ENCODE data around the gene PLCB4.
A peak's percentile ranks its signal among the peaks of the same experiment; 100 is the strongest.

PLCB4 gene

GRCh38 chr20:9401371-9401770 is 332.5 kb downstream of the PLCB4 start:
- Histone ChIP-seq H3K4me3 (ENCODE audit: low read depth, low read length) (no peak overlapping the region), H2BK5ac (ENCODE audit: low read depth, low read length, poor library complexity) (no peak overlapping the region), H2AFZ (ENCODE audit: insufficient read depth, low read length, poor library complexity) (no peak overlapping the region), H2BK12ac (ENCODE audit: low read length) (no peak overlapping the region), H3K4ac (ENCODE audit: low read depth, low read length) (no peak overlapping the region), H3K79me1 (ENCODE audit: low read length) (no peaks in the 10 kb centered on the region), H3K14ac (ENCODE audit: low read length) (no peak overlapping the region), H2AK5ac (ENCODE audit: low read length) (no peak overlapping the region), H2BK120ac (ENCODE audit: insufficient read depth, low read length, poor library complexity) (no peak overlapping the region), H4K91ac (ENCODE audit: low read depth, low read length) (no peak overlapping the region), H3K18ac (ENCODE audit: low read length) (no peak overlapping the region), H4K12ac (ENCODE audit: low read depth, low read length) (no peak overlapping the region), H3K36me3 (ENCODE audit: control insufficient read depth in 1 of 2, insufficient read depth in 2 of 2, low read length in 2 of 2) (no peaks in the 10 kb centered on the region), H3K9ac (ENCODE audit: low read length) (no peak overlapping the region), H3K27me3 (ENCODE audit: insufficient read depth, low read length) (no peaks in the 10 kb centered on the region), H3K27ac (ENCODE audit: low read depth, low read length) (no peak overlapping the region), H3K23ac (ENCODE audit: low read length) (no peak overlapping the region), H3K4me2 (ENCODE audit: low read length) (no peak overlapping the region), H4K8ac (ENCODE audit: low read depth, low read length) (no peak overlapping the region), H3K4me1 (ENCODE audit: control insufficient read depth in 1 of 2, insufficient read depth in 2 of 2, low read length in 2 of 2) (no peaks in the 10 kb centered on the region), H3K9me3 (ENCODE audit: insufficient read depth, low read depth, low read length) (no peaks in the 10 kb centered on the region), H3K79me2 (ENCODE audit: control insufficient read depth, insufficient read depth, low read length, poor library complexity) (no peaks in the 10 kb centered on the region)
- peak in 1 of 2 donors; percentile 30 for DNase-seq
- WGBS (ENCODE audit: extremely low coverage, insufficient coverage, insufficient read length) = no CpG with 5 or more reads among the region's 3 CpGs

GRCh38 chr20:9402141-9402540 is 333.3 kb downstream of the PLCB4 start:
- no peak overlapping the region for H4K8ac ChIP-seq (ENCODE audit: low read depth, low read length)
- H3K36me3 ChIP-seq (ENCODE audit: control insufficient read depth in 1 of 2, insufficient read depth in 2 of 2, low read length in 2 of 2) = no peaks in the 10 kb centered on the region
- no peak overlapping the region for H2BK5ac ChIP-seq (ENCODE audit: low read depth, low read length, poor library complexity)
- H3K4me2 ChIP-seq (ENCODE audit: low read length) = no peak overlapping the region
- H3K9me3 ChIP-seq (ENCODE audit: insufficient read depth, low read depth, low read length) = no peaks in the 10 kb centered on the region
- H3K27me3 ChIP-seq (ENCODE audit: insufficient read depth, low read length) = no peaks in the 10 kb centered on the region
- no CpG with 5 or more reads among the region's 6 CpGs for WGBS (ENCODE audit: extremely low coverage, insufficient coverage, insufficient read length)
- H3K14ac ChIP-seq (ENCODE audit: low read length) = no peak overlapping the region
- H4K91ac ChIP-seq (ENCODE audit: low read depth, low read length) = no peak overlapping the region
- H2AFZ ChIP-seq (ENCODE audit: insufficient read depth, low read length, poor library complexity) = no peak overlapping the region
- no peak overlapping the region for H3K4me3 ChIP-seq (ENCODE audit: low read depth, low read length)
- H3K79me1 ChIP-seq (ENCODE audit: low read length) = no peaks in the 10 kb centered on the region
- no peaks in the 10 kb centered on the region for H3K79me2 ChIP-seq (ENCODE audit: control insufficient read depth, insufficient read depth, low read length, poor library complexity)
- no peak overlapping the region for H3K4ac ChIP-seq (ENCODE audit: low read depth, low read length)
- no peak for DNase-seq
- no peak overlapping the region for H2BK12ac ChIP-seq (ENCODE audit: low read length)
- H3K27ac ChIP-seq (ENCODE audit: low read depth, low read length) = no peak overlapping the region
- H2AK5ac ChIP-seq (ENCODE audit: low read length) = no peak overlapping the region
- no peak overlapping the region for H4K12ac ChIP-seq (ENCODE audit: low read depth, low read length)
- no peak overlapping the region for H3K9ac ChIP-seq (ENCODE audit: low read length)
- no peak overlapping the region for H3K23ac ChIP-seq (ENCODE audit: low read length)
- no peak overlapping the region for H2BK120ac ChIP-seq (ENCODE audit: insufficient read depth, low read length, poor library complexity)
- no peaks in the 10 kb centered on the region for H3K4me1 ChIP-seq (ENCODE audit: control insufficient read depth in 1 of 2, insufficient read depth in 2 of 2, low read length in 2 of 2)
- no peak overlapping the region for H3K18ac ChIP-seq (ENCODE audit: low read length)

- H3K4me2 ChIP-seq (ENCODE audit: low read length) = no peak overlapping the region
- WGBS (ENCODE audit: extremely low coverage, insufficient coverage, insufficient read length) = no CpG with 5 or more reads among the region's 3 CpGs
Measured at GRCh38 chr20:9402546-9402945, 333.7 kb downstream of the PLCB4 start.

GRCh38 chr20:9403448-9403847 is 334.6 kb downstream of the PLCB4 start:
- Histone ChIP-seq H3K4me3 (ENCODE audit: low read depth, low read length) (no peak overlapping the region), H3K4ac (ENCODE audit: low read depth, low read length) (no peak overlapping the region), H2BK120ac (ENCODE audit: insufficient read depth, low read length, poor library complexity) (no peak overlapping the region), H3K23ac (ENCODE audit: low read length) (no peak overlapping the region), H4K8ac (ENCODE audit: low read depth, low read length) (no peak overlapping the region), H3K79me1 (ENCODE audit: low read length) (no peaks in the 10 kb centered on the region), H4K12ac (ENCODE audit: low read depth, low read length) (no peak overlapping the region), H3K9ac (ENCODE audit: low read length) (no peak overlapping the region), H3K4me2 (ENCODE audit: low read length) (no peak overlapping the region), H2AFZ (ENCODE audit: insufficient read depth, low read length, poor library complexity) (no peak overlapping the region), H2BK12ac (ENCODE audit: low read length) (no peak overlapping the region), H3K18ac (ENCODE audit: low read length) (no peak overlapping the region), H4K91ac (ENCODE audit: low read depth, low read length) (no peak overlapping the region), H3K14ac (ENCODE audit: low read length) (no peak overlapping the region), H3K79me2 (ENCODE audit: control insufficient read depth, insufficient read depth, low read length, poor library complexity) (no peaks in the 10 kb centered on the region), H2BK5ac (ENCODE audit: low read depth, low read length, poor library complexity) (no peak overlapping the region), H3K27ac (ENCODE audit: low read depth, low read length) (no peak overlapping the region), H3K36me3 (ENCODE audit: control insufficient read depth in 1 of 2, insufficient read depth in 2 of 2, low read length in 2 of 2) (no peaks in the 10 kb centered on the region), H3K9me3 (ENCODE audit: insufficient read depth, low read depth, low read length) (no peaks in the 10 kb centered on the region), H2AK5ac (ENCODE audit: low read length) (no peak overlapping the region), H3K27me3 (ENCODE audit: insufficient read depth, low read length) (no peaks in the 10 kb centered on the region), H3K4me1 (ENCODE audit: control insufficient read depth in 1 of 2, insufficient read depth in 2 of 2, low read length in 2 of 2) (no peaks in the 10 kb centered on the region)
- DNase-seq = no peak

More at GRCh38 chr20:9402546-9402945, 333.7 kb downstream of the PLCB4 start:
- no peak overlapping the region for H2BK5ac ChIP-seq (ENCODE audit: low read depth, low read length, poor library complexity)
- no peaks in the 10 kb centered on the region for H3K79me2 ChIP-seq (ENCODE audit: control insufficient read depth, insufficient read depth, low read length, poor library complexity)
- no peaks in the 10 kb centered on the region for H3K79me1 ChIP-seq (ENCODE audit: low read length)
- H2AK5ac ChIP-seq (ENCODE audit: low read length) = no peak overlapping the region
- H3K18ac ChIP-seq (ENCODE audit: low read length) = no peak overlapping the region
- H3K4me3 ChIP-seq (ENCODE audit: low read depth, low read length) = no peak overlapping the region
- no peaks in the 10 kb centered on the region for H3K9me3 ChIP-seq (ENCODE audit: insufficient read depth, low read depth, low read length)
- no peak overlapping the region for H2BK120ac ChIP-seq (ENCODE audit: insufficient read depth, low read length, poor library complexity)
- H4K91ac ChIP-seq (ENCODE audit: low read depth, low read length) = no peak overlapping the region
- H2BK12ac ChIP-seq (ENCODE audit: low read length) = no peak overlapping the region
- H3K36me3 ChIP-seq (ENCODE audit: control insufficient read depth in 1 of 2, insufficient read depth in 2 of 2, low read length in 2 of 2) = no peaks in the 10 kb centered on the region
- no peak overlapping the region for H3K4ac ChIP-seq (ENCODE audit: low read depth, low read length)
- no peak for DNase-seq
- H4K12ac ChIP-seq (ENCODE audit: low read depth, low read length) = no peak overlapping the region
- no peak overlapping the region for H3K23ac ChIP-seq (ENCODE audit: low read length)
- H2AFZ ChIP-seq (ENCODE audit: insufficient read depth, low read length, poor library complexity) = no peak overlapping the region
- H3K27me3 ChIP-seq (ENCODE audit: insufficient read depth, low read length) = no peaks in the 10 kb centered on the region
- no peaks in the 10 kb centered on the region for H3K4me1 ChIP-seq (ENCODE audit: control insufficient read depth in 1 of 2, insufficient read depth in 2 of 2, low read length in 2 of 2)
- no peak overlapping the region for H4K8ac ChIP-seq (ENCODE audit: low read depth, low read length)
- no peak overlapping the region for H3K14ac ChIP-seq (ENCODE audit: low read length)
- no peak overlapping the region for H3K27ac ChIP-seq (ENCODE audit: low read depth, low read length)
- H3K9ac ChIP-seq (ENCODE audit: low read length) = no peak overlapping the region
